ENCODE results near the gene PRSS12. TPM values are rescaled to one million over a fixed set of nuclear protein-coding genes. Genes with fewer than 3 reads are reported as not detected.
A peak's percentile ranks its signal among the peaks of the same experiment; 100 is the strongest.
"Not testable (repeated sequence)": the region's sequence is repeated elsewhere in the genome, so short reads cannot be mapped to it uniquely, and the experiment has no call there.

Gene PRSS12
- total RNA-seq, 1 donor from 2014 or later = 8.5 TPM

- H3K9me3 ChIP-seq = no peaks in the 10 kb centered on the region
- H3K36me3 ChIP-seq = peaks cover 20% of the 10 kb centered on the region
- no peaks in the 10 kb centered on the region for H3K27me3 ChIP-seq (ENCODE audit: low read depth)
- peaks cover 30% of the 10 kb centered on the region for H3K4me1 ChIP-seq
- DNase-seq (no peak), ATAC-seq (no peak)
- intact Hi-C loops (cut with DNase I) = no loop called here
- H3K27ac ChIP-seq = no peak overlapping the region
- peak overlapping the region; percentile 86 for H3K4me3 ChIP-seq
- TF ChIP-seq, protein P1, sequence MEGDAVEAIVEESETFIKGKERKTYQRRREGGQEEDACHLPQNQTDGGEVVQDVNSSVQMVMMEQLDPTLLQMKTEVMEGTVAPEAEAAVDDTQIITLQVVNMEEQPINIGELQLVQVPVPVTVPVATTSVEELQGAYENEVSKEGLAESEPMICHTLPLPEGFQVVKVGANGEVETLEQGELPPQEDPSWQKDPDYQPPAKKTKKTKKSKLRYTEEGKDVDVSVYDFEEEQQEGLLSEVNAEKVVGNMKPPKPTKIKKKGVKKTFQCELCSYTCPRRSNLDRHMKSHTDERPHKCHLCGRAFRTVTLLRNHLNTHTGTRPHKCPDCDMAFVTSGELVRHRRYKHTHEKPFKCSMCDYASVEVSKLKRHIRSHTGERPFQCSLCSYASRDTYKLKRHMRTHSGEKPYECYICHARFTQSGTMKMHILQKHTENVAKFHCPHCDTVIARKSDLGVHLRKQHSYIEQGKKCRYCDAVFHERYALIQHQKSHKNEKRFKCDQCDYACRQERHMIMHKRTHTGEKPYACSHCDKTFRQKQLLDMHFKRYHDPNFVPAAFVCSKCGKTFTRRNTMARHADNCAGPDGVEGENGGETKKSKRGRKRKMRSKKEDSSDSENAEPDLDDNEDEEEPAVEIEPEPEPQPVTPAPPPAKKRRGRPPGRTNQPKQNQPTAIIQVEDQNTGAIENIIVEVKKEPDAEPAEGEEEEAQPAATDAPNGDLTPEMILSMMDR (IDR thresholded peaks at IDR 0.05) = no peak
These were observed 75.6 kb downstream of the PRSS12 start for GRCh38 chr4:118277243-118277642.

DNA sequence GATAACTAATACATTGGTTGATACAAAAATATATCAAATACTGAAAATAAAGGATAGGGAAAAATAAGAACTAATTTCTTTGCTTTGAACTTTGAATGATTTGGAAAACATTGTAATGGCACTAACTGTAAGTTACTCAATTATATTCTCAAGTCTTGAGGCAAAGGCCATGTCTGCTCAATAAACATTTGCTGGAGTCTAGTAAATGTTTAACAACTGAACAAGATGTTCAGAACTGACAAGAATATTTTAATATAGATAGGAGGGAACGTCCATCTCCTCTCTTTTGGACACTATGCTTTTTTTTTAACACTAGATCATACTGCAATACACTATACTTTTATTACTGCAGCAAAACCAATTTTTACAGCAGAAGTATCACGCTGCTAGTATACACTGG, 76.2 kb downstream of the PRSS12 start:
- H3K27me3 ChIP-seq (ENCODE audit: low read depth) = no peaks in the 10 kb centered on the region
- H3K27ac ChIP-seq = no peak overlapping the region
- no peak overlapping the region for H3K4me3 ChIP-seq
- intact Hi-C loops (cut with DNase I) = no loop called here
- DNase-seq (no peak), ATAC-seq (no peak)
- H3K36me3 ChIP-seq = peaks cover 13% of the 10 kb centered on the region
- H3K4me1 ChIP-seq = peaks cover 24% of the 10 kb centered on the region
- TF ChIP-seq, protein P1 (IDR thresholded peaks at IDR 0.05) = no peak
- H3K9me3 ChIP-seq = no peaks in the 10 kb centered on the region

DNA sequence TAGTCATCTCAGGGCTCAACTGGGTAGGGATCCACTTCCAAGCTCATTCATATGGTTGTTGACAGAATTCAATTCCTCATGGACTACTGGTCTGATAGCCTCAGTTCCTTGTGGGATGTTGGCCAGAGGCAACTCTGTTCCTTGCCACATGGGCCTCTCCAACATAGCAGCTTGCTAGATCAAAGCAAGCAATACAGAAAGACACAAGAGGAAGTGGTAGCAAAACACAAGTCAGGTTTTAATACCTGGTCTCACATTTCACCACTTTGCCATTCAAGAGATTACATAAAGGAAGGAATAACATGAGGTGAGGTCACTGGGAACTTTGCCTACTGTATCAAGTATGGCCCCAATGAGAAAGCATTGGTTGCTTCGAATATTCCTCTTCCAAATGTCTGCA, 79.2 kb downstream of the PRSS12 start:
- H3K36me3 ChIP-seq = no peaks in the 10 kb centered on the region
- DNase-seq (no peak), ATAC-seq (no peak)
- no peaks in the 10 kb centered on the region for H3K27me3 ChIP-seq (ENCODE audit: low read depth)
- no peaks in the 10 kb centered on the region for H3K4me1 ChIP-seq
- TF ChIP-seq, protein P1 (IDR thresholded peaks at IDR 0.05) = no peak
- no peak overlapping the region for H3K4me3 ChIP-seq
- intact Hi-C loops (cut with DNase I) = no loop called here
- H3K27ac ChIP-seq = no peak overlapping the region
- H3K9me3 ChIP-seq = no peaks in the 10 kb centered on the region

GRCh38 chr4:118271788-118272187, 81.0 kb downstream of the PRSS12 start:
- no peaks in the 10 kb centered on the region for H3K27me3 ChIP-seq (ENCODE audit: low read depth)
- no peak for DNase-seq
- no peak overlapping the region for H3K4me3 ChIP-seq
- intact Hi-C loops (cut with DNase I) = no loop called here
- H3K36me3 ChIP-seq = no peaks in the 10 kb centered on the region
- TF ChIP-seq, protein P1 (IDR thresholded peaks at IDR 0.05) = no peak
- H3K27ac ChIP-seq = no peak overlapping the region
- H3K9me3 ChIP-seq = no peaks in the 10 kb centered on the region
- no peaks in the 10 kb centered on the region for H3K4me1 ChIP-seq
- ATAC-seq = no peak

DNA sequence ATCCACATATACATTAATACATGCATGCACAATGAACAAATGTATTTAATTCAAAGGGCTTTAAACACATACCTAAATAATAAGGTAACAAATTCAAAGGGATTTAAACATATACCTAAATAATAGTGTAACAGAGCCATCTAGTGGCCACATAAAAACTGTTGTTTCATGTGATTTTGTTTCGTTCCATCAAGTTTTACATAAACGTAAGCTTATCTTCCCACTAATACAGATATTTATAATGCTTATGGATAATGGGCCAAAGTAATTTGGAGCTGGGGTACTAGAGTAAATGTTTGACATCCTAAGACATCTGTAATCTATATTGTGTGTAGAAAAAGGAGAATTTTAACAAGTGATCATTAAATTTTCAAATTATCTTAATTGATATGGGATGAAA, 82.3 kb downstream of the PRSS12 start:
- Histone ChIP-seq H3K4me3 (no peak overlapping the region), H3K36me3 (no peaks in the 10 kb centered on the region), H3K27ac (no peak overlapping the region), H3K27me3 (ENCODE audit: low read depth) (no peaks in the 10 kb centered on the region), H3K4me1 (no peaks in the 10 kb centered on the region), H3K9me3 (no peaks in the 10 kb centered on the region)
- TF ChIP-seq, protein P1 (IDR thresholded peaks at IDR 0.05) = peak; percentile 59
- intact Hi-C loops (cut with DNase I) = no loop called here
- DNase-seq (no peak), ATAC-seq (peak in 1 of 2 donors; percentile 47)

DNA sequence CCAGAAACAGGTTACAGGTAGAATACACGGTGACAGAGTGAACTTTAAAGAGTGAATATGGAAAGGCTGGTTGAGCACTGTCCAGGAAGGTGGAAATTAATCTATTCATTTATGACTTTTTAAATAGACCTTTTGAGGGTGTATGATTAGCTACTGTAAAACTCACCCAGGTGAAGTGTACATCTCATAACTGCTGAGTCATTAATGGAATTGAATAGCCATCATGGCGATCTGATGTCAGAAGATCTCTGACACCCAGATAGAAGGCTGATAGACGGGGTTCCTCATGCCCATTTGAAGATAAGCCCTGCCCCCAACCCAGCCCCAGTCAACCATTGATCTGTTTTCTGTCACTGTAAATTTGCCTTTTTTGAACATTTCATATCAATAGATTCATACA, 84.0 kb downstream of the PRSS12 start:
- no peak overlapping the region for H3K27ac ChIP-seq
- DNase-seq (no peak), ATAC-seq (no peak)
- no peaks in the 10 kb centered on the region for H3K4me1 ChIP-seq
- TF ChIP-seq, protein P1 (IDR thresholded peaks at IDR 0.05) = no peak
- intact Hi-C loops (cut with DNase I) = no loop called here
- H3K9me3 ChIP-seq = no peaks in the 10 kb centered on the region
- no peak overlapping the region for H3K4me3 ChIP-seq
- H3K36me3 ChIP-seq = no peaks in the 10 kb centered on the region
- H3K27me3 ChIP-seq (ENCODE audit: low read depth) = no peaks in the 10 kb centered on the region

GRCh38 chr4:118266145-118266496, 86.7 kb downstream of the PRSS12 start:
- DNase-seq; H3K27me3 ChIP-seq (ENCODE audit: low read depth); H3K9me3 ChIP-seq; H3K4me1 ChIP-seq; ATAC-seq; H3K4me3 ChIP-seq; H3K27ac ChIP-seq; intact Hi-C loops (cut with DNase I); H3K36me3 ChIP-seq: not testable (repeated sequence)

Data from lower lobe of right lung (tissue), 2 donors.